NCI-H82 treated with DMSO at 0.1 percent for 48 hours (cell line): ENCODE measurements around the gene OXCT2.
"Not testable (repeated sequence)": the region's sequence is repeated elsewhere in the genome, so short reads cannot be mapped to it uniquely, and the experiment has no call there.

ENCODE experiments used
- DNase-seq: peaks from one replicate; lab custom pipeline; 2025; ENCODE audit not compliant: unreplicated experiment; lab: John Stamatoyannopoulos, UW

Gene OXCT2

DNA sequence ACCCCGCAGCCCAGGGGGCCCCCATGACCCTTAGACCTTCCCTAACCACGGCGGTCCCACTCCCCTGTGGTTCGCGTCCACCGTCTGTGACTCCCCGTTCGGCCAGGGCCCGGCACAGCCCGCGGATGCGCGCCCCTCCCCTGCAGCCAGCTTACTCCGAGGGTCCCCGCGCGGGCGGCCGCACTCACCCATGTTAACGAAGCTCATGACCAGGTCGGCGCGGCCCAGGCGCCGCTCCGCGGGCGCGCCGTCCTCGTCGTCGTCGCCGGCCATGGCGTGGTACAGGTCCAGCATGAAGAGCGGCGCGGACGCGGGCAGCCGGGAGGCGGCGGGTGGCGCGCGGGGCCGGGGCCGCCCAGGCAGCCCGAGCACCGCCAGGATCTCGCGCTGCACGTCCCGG is 16.8 kb upstream of the OXCT2 start:
- not testable (repeated sequence) for DNase-seq

GRCh38 chr1:39787468-39787867 is 16.3 kb upstream of the OXCT2 start:
- DNase-seq: no peak

- DNase-seq: not testable (repeated sequence)
These were observed 15.9 kb upstream of the OXCT2 start for GRCh38 chr1:39787108-39787375.

- DNase-seq: not testable (repeated sequence)
These were observed 15.4 kb upstream of the OXCT2 start for GRCh38 chr1:39786303-39787107.

GRCh38 chr1:39782685-39783084 is 11.5 kb upstream of the OXCT2 start:
- not testable (repeated sequence) for DNase-seq

GRCh38 chr1:39782103-39782502 is 11.0 kb upstream of the OXCT2 start:
- DNase-seq: no peak

- DNase-seq: no peak
These were observed 10.2 kb upstream of the OXCT2 start for GRCh38 chr1:39781349-39781715.

DNA sequence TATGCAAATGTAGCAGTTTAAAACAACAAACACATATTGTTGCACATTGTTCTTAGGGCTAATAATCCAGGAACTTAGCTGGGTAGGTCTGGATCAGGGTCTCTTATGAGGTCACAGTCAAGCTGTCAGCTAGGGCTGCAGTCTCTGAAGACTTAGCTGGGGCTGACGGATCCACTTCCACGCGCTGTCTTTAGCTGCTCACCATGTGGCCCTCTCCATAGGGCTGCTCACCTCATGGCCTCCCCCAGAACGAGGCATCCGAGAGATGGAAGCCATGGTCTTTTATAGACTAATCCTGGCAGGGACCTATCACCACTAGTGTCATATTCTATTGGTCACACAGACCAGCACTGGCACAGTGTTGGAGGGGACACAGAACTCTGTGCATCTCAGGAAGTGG is 8.7 kb upstream of the OXCT2 start:
- DNase-seq: no peak

DNA sequence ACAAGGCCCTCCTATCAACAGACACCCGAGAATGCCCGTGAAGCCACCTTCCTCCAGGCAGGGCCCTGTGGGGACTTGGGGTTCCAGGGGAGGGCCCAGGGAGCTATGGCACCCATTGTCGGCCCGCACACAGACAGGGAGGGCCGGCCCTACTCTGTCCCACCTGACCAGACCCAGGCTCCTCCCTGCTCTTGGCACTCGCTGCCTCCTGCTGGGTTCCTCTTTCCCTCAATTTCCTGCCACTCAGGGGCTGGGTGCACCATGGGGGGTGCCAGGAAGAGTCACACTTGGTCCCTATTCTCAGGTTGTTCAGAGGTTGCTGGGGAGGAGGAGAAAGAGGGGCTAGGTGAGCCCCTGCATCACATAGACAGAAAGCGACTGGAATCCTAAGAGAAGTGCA is 8.0 kb upstream of the OXCT2 start:
- no peak for DNase-seq

DNA sequence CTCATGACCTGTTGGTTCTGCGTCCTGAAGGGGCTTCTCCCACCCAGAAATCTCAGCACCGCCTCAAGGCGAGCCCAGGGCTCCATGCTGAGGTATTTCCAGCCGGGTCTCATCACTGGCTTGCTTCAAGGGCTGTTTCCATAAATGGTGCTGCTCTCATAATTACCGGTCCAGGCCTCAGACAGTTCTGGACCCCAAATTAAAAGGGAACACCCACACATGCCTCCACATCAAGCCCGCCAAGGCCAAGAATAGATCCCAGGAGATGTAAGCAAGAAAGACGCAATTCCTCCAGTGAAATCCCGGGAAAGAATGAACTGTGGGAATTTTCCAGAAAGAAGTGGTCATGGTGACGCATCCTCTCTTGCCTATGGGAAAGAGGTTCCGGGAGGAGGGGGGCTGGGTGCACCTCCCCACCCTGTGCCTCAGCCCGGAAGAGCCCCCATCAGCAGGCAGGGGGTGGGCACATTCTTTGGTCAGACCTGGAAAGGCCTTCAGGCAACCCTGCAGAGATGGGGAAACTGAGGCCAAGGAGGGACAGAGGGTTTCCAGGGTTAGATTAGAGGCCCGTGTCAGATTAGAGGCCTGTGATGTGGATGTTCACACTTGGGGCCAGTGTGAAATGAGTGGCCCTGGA is 7.4 kb upstream of the OXCT2 start:
- not testable (repeated sequence) for DNase-seq

GRCh38 chr1:39777896-39778295 is 6.7 kb upstream of the OXCT2 start:
- not testable (repeated sequence) for DNase-seq

GRCh38 chr1:39777306-39777705 is 6.2 kb upstream of the OXCT2 start:
- DNase-seq: no peak

DNA sequence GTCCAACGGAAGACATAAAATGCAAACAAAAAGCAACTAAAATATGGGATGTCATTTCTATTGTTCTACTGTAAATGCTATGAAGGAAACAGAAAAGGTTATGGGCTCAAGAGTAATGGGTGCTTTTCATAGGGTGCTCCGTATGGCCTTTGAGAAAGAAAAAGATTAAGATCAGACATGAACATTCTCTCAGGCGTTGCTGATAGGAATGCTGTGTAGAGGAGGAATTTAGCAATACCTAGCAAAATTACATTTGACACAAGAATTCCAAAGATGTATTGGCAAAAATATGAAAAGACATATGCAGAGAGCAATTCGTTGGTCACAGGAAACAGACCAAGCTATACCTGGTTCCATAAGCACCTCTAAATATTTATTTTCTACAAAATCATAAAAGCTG is 5.7 kb upstream of the OXCT2 start:
- no peak for DNase-seq

DNA sequence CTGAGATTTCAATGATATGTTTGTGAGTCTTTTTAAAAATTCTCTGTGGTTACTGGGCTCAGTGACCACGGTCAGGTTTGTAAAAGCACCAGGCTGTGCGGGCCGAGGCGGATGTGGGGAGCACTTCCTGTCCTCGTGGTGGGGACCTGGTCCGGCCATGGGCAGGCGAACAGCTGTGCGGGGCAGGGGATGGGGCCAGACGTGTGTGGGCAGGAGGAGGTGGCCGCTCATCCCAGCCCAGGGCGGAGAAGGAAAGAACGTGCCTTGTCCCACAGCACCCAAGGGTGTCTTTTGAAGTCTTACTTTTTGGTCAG is 5.2 kb upstream of the OXCT2 start:
- no peak for DNase-seq

DNA sequence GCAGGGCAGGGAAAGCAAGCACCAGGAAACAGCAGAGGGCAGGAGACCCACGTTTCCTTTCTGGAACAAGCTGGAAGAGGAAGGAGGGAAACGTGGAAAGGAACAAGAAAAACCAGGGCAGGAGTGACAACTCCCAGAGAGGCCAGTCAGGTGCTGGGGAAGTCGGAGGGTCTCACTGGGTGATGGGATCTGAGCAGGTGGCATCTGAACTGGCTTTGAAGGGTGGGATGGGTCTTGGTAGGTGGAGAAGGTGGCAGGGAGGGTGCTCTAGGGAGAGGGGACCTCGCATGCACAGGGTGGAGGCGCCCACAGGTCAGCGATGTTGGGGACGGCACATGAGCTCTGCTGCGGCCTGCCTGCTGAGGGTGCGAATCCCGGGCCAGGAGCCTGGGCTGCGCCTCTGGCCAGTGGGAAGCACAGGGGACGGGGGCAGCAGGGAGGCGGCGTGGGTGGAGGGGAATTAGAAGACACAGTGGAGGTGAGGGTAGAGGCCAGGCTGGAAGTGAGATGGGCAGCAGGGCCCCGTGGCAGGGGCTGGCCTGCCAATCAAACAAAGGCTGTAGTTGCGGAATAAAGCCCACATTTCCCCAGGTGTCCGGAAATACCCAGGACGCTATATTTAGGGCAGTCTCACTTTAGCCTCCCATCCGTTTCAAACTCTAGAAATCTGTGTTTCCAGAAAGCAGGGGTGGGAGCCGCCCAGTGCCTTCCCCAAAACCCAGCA is 4.7 kb upstream of the OXCT2 start:
- not testable (repeated sequence) for DNase-seq

GRCh38 chr1:39775141-39775540 is 4.0 kb upstream of the OXCT2 start:
- DNase-seq: not testable (repeated sequence)

GRCh38 chr1:39773369-39773979 is 2.3 kb upstream of the OXCT2 start:
- DNase-seq: not testable (repeated sequence)

DNA sequence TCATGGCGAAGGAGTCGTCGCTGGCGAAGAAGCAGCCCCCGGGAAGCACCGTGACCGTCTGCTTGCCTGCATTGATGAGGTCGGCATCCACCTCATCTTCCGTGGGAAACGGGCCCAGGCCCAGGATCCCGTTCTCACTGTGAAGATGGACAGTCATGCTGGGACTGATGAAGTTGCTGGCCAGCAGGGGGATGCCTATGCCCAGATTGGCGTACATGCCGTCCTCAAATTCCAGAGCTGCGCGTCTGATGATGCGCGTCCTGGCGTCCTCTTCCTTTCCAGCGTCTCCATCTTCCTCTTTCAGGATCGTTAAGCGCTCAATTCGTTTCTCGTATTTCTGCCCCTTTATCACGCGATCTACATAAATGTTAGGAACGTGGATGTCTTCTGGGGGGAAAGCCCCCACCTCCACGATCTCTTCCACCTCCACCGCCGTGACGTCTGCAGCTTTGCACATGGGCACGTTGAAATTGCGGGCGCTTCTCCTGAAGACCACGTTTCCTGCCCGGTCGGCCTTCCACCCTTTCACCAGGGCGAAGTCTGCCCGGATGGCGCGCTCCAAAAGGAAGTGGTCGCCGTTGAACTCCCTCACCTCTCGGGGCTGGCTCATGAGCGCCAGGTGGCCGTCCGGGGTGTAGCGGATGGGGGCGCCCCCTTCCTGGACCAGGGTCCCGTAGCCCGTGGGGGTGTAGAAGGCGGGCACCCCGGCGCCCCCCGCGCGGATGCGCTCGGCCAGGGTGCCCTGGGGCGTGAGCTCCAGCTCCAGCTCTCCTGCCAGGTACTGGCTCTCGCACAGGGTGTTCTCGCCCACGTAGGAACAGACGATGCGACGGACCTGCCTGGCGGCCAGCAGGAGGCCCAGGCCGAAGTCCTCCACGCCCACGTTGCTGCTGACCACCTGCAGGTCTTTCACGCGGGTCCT is 787 bp downstream of the OXCT2 start:
- not testable (repeated sequence) for DNase-seq

GRCh38 chr1:39769502-39769901 is 1.6 kb downstream of the OXCT2 start:
- DNase-seq: not testable (repeated sequence)

- not testable (repeated sequence) for DNase-seq
These were observed 4.7 kb downstream of the OXCT2 start for GRCh38 chr1:39766466-39766865.

- not testable (repeated sequence) for DNase-seq
These were observed 6.6 kb downstream of the OXCT2 start for GRCh38 chr1:39764512-39764911.
